ENCODE results near the gene SCAMP4.

SCAMP4 gene

DNA sequence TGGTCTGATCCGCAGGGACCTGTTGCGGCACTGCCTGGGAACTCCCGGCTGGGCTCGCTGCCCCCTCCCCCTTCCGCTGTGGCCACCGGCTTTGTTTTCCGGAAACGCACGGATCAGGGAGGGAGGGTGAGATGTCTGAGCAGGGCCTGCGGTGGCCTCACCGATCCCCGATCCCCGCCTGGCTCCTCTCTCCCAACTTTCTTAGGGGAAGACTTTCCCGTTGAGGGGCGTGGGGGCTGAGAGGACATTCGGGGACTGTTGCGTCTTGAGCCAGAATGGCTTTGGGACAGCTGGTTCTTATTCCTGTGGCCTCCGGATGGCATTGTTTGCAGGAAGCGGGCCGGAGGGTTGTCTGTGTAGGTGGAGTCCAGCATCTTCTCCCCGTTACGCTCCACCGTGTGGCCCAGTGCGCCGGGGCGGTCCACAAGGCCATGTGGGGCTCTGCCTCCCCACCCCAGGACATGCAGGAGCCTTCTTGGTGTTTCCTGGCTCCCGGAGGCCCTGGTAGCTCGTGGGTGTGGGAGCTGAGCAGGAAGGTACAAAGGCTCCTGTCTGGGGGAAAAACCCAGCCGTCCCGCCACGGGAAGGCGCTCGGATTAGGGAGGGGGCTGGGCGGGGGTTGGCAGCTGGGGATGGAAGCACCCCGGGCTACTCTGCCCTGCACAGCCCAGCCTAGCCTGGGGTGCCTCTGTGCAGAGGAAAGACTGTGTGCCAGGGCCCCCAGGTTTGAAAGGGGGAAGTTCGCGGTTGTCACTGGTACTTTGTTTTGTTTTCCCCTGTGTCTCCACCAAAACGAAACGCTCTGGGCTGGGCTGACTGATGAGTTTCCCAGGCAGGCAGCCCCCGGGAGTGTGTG is 37.1 kb downstream of the SCAMP4 start:
- no peak for TF ChIP-seq SIN3A (IDR thresholded peaks at IDR 0.05; ENCODE audit: borderline replicate concordance, insufficient read depth, low read length)
- TF ChIP-seq TAF1 (IDR thresholded peaks at IDR 0.05; ENCODE audit: borderline replicate concordance, insufficient read depth, low read length) = peak; percentile 14; the same call in 1 of the 2 replicates
- TF ChIP-seq, protein P1, sequence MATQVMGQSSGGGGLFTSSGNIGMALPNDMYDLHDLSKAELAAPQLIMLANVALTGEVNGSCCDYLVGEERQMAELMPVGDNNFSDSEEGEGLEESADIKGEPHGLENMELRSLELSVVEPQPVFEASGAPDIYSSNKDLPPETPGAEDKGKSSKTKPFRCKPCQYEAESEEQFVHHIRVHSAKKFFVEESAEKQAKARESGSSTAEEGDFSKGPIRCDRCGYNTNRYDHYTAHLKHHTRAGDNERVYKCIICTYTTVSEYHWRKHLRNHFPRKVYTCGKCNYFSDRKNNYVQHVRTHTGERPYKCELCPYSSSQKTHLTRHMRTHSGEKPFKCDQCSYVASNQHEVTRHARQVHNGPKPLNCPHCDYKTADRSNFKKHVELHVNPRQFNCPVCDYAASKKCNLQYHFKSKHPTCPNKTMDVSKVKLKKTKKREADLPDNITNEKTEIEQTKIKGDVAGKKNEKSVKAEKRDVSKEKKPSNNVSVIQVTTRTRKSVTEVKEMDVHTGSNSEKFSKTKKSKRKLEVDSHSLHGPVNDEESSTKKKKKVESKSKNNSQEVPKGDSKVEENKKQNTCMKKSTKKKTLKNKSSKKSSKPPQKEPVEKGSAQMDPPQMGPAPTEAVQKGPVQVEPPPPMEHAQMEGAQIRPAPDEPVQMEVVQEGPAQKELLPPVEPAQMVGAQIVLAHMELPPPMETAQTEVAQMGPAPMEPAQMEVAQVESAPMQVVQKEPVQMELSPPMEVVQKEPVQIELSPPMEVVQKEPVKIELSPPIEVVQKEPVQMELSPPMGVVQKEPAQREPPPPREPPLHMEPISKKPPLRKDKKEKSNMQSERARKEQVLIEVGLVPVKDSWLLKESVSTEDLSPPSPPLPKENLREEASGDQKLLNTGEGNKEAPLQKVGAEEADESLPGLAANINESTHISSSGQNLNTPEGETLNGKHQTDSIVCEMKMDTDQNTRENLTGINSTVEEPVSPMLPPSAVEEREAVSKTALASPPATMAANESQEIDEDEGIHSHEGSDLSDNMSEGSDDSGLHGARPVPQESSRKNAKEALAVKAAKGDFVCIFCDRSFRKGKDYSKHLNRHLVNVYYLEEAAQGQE (IDR thresholded peaks at IDR 0.05; ENCODE audit: insufficient read depth in 1 of 2, low read depth in 2 of 2, low read length in 2 of 2) = 0 out of 4 replicates have a peak, but pooled peaks of 1 of the 2 experiments have one; percentile 26
- TF ChIP-seq FOXP2 (optimal IDR thresholded peaks at IDR 0.05; ENCODE audit: borderline replicate concordance, extremely low read depth, extremely low read length, insufficient read depth) = peak; percentile 97
- TF ChIP-seq POLR2AphosphoS5 (IDR thresholded peaks at IDR 0.05; ENCODE audit: low read depth, low read length) = 0 out of 2 replicates have a peak, but pooled peaks have one; percentile 10

DNA sequence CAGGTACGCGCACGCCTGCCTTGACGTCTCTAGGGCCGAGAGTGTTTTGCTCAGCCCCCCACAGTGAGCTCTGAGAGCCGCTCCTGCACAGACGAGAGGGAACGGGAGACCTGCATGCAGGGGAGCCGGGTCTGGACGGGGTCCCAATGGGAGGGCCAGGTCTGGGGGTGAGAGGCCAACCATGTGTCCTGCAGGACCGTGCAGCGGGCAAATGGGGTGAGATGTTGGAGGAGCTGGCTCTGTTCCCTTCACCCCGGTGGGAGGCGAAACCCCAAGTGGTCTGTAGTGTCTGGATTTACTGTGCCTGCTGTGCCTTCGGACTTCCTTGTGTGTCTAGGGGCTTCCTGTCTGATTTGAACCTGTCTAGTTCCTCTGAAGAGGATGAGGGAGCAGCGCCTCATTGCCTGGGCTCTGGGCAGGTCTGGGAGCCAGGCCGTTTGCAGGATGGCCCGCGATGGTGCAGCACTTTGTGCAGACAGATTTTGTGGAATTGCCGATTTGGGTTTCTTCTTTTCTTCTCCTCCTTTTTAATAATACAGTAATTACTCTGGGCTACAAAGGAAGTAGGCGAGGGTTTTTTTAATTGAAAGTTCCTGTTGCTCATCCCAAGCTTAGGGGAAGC is 37.8 kb downstream of the SCAMP4 start:
- TF ChIP-seq SIN3A (IDR thresholded peaks at IDR 0.05; ENCODE audit: borderline replicate concordance, insufficient read depth, low read length) = no peak
- no peak for TF ChIP-seq TAF1 (IDR thresholded peaks at IDR 0.05; ENCODE audit: borderline replicate concordance, insufficient read depth, low read length)
- no peak for TF ChIP-seq FOXP2 (optimal IDR thresholded peaks at IDR 0.05; ENCODE audit: borderline replicate concordance, extremely low read depth, extremely low read length, insufficient read depth)
- TF ChIP-seq POLR2AphosphoS5 (IDR thresholded peaks at IDR 0.05; ENCODE audit: low read depth, low read length) = no peak
- TF ChIP-seq, protein P1 (IDR thresholded peaks at IDR 0.05; ENCODE audit: insufficient read depth in 1 of 2, low read depth in 2 of 2, low read length in 2 of 2) = no peak

DNA sequence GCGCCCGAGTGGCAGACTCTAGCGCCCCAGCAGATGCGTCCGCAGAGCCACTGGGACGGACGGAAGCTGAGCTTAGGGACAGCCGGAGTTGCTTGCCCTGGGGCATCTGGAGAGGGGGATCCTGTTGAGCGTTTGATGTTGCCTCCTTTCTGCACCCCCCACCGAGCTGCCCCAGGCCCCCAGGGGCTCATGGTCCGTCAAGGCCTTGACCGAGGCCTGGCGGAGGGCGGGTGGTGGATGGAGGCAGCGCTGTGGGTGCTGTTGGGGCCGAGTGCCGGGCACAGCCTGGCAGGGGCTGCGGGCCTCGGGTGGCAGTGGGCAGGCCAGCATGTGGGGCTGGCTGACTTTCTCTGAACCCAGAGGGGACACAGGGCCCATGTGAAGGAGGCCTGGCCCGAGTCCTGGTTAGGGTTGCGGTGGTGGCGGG is 38.5 kb downstream of the SCAMP4 start:
- TF ChIP-seq TAF1 (IDR thresholded peaks at IDR 0.05; ENCODE audit: borderline replicate concordance, insufficient read depth, low read length) (no peak), SIN3A (IDR thresholded peaks at IDR 0.05; ENCODE audit: borderline replicate concordance, insufficient read depth, low read length) (no peak), POLR2AphosphoS5 (IDR thresholded peaks at IDR 0.05; ENCODE audit: low read depth, low read length) (no peak), FOXP2 (optimal IDR thresholded peaks at IDR 0.05; ENCODE audit: borderline replicate concordance, extremely low read depth, extremely low read length, insufficient read depth) (no peak)
- TF ChIP-seq, protein P1 (IDR thresholded peaks at IDR 0.05; ENCODE audit: insufficient read depth in 1 of 2, low read depth in 2 of 2, low read length in 2 of 2) = no peak

DNA sequence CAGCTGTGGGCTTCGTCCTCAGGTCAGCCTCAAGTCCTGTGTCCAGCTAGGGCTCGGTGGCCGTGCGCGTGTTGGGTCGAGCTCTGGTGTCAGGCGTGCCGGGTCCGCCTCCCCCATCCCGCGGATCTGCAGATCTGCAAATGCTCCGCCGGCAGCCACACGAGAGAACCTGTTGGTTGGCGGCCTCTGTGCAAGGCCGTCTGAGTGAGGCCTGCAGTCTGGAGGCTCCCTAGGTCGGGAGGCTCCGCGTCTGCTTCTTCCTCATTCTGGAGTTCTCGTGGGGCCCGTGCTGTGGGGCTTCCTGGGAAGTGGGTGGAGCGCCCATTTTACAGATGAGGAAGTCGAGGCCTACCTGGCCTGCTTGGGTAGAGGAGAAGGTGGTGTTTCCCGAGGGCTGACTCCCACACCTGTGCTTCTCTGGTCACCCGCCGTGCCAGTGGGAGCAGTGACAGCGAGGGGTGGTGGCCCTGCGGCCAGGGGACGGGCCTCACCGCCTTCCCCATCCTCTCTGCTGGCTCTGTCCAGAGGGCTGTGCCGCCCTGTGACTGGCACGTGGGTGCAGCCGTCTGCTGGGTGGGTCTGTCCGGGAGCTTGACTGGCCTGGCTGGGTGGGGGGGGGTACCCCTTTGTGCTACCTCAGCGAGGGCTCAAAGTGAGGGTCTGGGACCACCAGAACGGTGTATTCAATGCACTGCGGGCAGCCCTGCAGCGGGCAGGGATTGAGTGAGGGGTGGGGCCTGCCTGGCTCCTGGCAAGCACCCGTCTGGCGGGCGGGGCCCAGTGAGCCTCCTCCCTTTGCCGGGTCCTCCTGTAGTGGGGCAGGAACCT is 39.1 kb downstream of the SCAMP4 start:
- TF ChIP-seq FOXP2 (optimal IDR thresholded peaks at IDR 0.05; ENCODE audit: borderline replicate concordance, extremely low read depth, extremely low read length, insufficient read depth) = no peak
- TF ChIP-seq, protein P1 (IDR thresholded peaks at IDR 0.05; ENCODE audit: insufficient read depth in 1 of 2, low read depth in 2 of 2, low read length in 2 of 2) = no peak
- no peak for TF ChIP-seq POLR2AphosphoS5 (IDR thresholded peaks at IDR 0.05; ENCODE audit: low read depth, low read length)
- no peak for TF ChIP-seq TAF1 (IDR thresholded peaks at IDR 0.05; ENCODE audit: borderline replicate concordance, insufficient read depth, low read length)
- TF ChIP-seq SIN3A (IDR thresholded peaks at IDR 0.05; ENCODE audit: borderline replicate concordance, insufficient read depth, low read length) = no peak
